Stimulated activated CD8-positive, alpha-beta memory T cell treated with anti-CD3 and anti-CD28 coated beads, Interleukin-12 subunit alpha, Interleukin-12 subunit beta, amount 100 ng/mL, for 4 hours (primary cell): Measurements from ENCODE around the gene PIAS1.
A peak's percentile ranks its signal among the peaks of the same experiment; 100 is the strongest.
"Not testable (repeated sequence)": the region's sequence is repeated elsewhere in the genome, so short reads cannot be mapped to it uniquely, and the experiment has no call there.

Source experiments
- DNase-seq: peaks from one replicate; pipeline ENCODE4 v3.0.0-alpha.2; 2020; ENCODE audit warnings: low read depth

Gene PIAS1

DNA sequence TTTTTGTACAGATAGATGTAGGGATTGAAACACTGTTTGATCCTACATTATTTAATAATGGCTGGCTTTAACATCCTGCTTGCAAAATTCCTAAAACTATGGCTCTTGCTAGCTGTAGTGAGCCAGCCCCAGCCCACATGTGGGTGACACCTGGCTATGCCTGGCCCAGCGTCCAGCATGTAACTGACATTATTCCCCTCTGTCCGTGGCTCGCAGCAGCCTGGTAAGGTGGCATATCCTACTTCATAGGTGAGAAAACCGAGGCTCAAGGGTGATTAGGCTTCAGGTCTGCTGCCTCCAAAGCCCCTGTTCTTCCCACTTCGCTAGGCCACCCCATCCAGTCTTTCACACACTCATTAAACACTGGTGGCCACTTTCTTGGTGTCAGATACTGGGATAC lies 149.4 kb downstream of the PIAS1 start:
- no peak for DNase-seq

DNA sequence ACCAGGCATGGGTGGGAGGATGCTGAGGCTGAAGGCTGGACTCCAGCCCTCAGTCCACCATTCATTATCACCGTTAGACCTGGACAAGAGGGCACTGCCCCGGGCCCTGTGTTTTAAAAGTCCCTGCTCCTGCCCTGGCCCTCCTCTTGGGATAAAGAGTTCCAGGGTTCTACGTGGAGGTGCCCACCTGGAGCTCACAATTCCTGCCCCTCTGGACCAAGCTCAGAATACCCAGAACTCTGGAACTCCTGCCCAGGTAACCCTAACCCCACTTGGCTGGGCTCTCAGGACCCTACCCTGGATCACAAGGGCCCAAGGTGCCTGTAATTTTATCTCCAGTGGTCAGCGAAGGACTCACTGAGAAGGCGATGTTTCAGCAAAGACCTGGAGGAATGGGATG lies 149.8 kb downstream of the PIAS1 start:
- no peak for DNase-seq

DNA sequence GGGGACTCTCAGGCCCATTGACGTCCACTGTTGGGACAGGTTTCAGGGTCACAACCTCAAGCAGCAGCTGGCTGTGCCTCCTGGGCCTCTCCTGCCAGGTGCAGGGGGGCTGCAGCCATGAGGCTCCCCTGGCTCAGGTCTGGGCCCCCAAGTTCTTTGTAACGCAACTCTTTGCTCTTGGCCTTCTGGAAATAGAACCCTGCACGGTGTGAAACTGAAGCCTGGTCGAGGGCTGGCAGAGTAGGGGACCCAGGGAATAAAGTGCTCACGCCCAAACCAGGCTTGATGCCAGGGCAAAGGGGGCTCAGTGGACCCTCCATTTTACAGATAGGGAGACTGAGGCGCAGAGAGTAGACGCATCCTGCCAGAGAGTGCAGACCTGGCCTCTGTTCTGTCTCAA lies 150.2 kb downstream of the PIAS1 start:
- no peak for DNase-seq

DNA sequence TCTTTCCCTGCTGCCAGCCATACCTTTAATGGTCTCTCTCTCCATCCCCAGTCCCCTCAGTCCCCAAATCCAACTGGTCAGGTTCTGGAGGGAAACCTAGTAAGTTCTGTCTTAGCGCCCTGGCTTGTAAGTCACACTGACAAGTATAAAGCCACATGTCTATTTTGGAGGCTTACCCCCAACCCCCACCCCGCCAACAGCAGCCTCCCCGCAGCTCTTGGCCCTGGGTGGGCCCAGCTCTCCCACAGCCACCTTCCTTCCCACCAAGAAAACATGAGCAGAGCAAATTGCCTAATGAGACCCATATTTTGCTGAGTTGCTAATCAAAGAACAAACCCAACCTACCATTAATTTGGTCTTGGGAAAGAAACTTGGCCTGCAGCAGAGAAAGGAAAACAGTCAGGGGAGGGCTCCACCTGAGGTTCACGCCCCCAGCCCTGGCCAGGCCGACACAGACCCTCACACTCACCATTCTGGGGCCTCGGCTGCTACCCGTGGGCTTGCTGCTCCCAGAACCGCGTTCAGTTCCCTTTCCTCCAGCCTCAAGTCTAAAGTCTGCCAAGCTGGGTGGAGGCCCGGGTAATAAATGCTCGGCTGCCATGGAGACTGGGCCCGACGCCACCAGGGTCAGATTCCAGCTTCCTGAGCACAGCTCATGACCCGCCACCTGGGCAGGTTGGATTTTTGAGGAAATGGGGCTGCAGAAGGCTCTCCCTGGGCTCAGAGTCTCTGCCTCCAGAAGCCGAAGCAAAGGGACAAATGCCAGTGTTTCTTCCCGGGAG lies 150.9 kb downstream of the PIAS1 start, which contains the start of gene CALML4:
Gene CALML4, minus strand, starts transcription at position 557 of the 782 bp plus-strand sequence. Its CDS starts 85 bp downstream, at position 472.
- DNase-seq = no peak

DNA sequence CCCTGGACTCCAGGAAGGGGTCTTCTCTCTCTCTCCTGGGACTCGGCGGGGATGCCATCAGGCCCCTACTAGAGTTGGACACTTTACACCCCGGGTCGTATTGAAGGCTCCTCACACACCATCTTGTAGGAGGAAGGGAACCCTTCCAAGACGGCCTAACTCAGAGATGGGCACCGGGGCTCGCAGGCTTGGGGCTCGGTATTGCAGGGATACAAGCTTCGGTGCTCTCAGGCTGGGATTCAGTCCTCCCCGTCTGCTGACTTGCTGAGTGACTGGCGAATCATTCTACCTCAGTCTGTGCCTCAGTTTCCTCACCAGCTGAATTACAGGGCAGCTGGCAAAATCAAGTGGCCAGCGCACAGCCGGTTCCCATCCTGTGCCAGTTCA lies 151.4 kb downstream of the PIAS1 start:
- DNase-seq = no peak

DNA sequence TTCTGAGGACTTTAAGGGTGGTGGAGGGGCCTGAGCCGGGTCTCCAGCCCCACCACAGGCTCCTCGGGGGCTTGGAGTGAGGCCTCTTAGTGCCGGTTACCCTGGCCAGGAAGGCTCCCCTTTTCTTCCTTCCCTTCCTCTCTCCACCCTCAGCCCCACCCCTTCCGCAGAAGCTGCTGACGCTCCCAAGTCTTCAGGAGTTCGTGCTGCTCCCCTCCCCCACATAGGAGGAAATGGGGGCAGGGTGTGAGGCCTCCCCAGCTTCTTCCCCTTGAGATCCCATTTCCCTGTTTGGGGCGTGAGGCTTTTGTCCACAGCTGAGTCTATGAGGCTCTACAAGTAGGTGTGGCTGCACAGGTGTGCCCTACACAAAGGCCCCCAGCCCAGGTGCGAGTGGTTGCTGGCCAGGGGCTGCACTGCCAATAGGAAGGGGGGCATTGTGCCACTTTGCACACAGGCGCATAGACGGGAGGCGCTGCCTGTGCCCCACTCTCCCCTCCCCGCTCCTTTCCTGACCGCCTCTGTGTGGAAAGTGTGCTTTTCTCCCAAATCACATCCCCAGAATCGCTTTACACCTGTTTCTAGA lies 151.9 kb downstream of the PIAS1 start:
- no peak for DNase-seq

DNA sequence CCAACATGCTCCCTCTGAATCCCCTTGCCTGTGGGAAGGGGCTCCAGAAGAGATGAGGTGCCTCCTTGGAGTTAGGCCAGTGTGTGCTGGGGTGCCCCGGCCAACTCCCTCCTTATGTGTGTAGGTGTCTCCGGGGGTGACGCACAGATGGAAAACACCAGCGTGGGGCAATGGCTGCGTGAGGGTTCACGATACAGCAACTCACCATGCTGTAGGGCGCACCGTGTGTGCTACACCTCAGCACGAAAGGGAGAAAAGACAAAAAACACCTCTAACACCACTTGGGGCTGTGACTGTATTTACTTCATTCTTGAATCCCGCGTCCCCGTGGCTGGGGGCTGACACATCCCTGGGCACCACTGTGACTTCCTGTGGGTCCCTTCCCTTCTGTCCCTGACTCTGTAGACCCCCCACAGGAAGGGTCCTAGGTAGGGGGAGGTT lies 152.6 kb downstream of the PIAS1 start:
- DNase-seq = no peak

DNA sequence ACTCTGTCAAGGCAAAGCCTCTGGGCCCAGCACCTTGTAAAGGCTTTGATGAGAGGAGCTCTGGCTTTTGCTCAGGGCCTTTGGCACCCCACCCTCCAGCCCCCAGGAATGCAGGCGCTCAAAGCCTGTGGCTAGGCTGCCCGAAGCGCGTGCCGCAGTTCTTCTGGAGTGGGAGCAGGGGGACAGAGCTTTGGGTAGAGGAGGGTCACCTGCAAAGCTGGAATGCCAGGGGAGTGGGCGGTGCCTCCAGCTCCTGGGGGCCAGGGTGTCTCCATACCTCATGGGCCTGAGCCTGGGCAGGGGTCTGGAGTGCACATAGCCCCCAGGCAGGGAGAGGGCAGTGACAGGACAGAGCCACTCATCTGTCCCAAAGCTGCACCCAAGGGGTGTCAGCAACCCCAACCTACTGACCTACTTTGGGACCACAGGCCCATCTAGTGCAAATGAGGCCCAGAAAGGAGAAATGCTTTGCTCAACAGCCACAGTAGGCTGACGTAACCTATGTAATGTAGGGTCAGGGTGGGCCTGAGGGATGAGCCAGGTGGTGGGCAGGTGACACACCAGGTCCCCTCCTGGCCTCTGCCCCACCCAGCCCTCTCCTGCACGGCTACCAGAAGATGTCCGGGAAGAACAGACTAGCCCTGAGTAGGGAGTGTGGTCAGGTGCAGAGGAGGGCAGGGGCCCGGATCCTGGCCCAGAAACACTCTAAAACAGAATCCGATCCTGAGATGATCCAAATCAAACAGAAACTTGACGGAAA lies 153.2 kb downstream of the PIAS1 start:
- no peak for DNase-seq

DNA sequence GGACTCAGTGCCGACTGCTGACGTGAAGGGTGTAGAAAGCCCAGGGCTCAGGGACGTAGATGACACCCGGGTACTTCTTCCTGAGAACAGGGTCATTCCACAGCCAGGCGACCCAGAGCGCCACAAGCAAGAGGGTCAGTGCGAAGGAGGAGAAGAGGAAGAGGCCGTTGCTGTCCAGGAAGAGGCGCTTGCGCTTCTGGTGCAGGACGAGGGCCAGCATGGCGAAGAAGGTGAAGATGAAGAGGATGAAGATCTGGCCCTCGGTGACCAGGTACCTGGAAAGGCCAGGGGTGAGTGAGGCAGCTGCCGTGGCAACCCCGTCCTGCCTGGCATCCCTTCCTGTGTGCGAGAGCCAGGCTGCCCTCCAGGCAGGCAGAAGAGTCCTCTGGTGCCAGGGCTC lies 154.0 kb downstream of the PIAS1 start:
- DNase-seq = no peak

DNA sequence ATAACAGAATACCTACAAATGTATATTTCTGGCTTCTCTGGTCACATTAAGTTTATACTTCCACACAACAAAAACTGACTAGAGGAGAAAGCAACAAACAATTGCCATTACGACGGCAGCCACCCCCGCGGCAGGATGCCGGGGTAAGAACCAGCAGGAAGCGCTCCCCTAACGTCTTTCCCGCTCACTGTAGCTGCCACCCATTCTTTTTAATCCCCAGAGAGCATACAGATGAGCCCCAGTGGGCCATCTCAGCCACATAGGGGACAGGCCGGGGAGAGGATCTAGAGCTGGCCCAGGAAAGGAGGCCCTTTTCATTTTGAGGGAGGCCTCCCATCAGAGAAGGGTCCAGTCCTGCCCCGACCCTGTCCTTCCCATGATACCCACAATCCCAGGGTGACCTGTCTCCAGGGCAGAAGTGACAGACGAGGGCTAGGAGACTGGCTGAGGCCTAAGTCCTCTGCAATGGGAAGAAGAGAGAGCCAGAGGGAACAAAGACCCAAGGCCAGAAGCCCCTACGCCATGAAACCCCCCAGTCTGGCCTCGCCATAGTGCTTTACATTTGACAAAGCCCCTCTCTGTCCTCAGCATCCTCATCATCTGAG lies 154.6 kb downstream of the PIAS1 start:
- DNase-seq = no peak

DNA sequence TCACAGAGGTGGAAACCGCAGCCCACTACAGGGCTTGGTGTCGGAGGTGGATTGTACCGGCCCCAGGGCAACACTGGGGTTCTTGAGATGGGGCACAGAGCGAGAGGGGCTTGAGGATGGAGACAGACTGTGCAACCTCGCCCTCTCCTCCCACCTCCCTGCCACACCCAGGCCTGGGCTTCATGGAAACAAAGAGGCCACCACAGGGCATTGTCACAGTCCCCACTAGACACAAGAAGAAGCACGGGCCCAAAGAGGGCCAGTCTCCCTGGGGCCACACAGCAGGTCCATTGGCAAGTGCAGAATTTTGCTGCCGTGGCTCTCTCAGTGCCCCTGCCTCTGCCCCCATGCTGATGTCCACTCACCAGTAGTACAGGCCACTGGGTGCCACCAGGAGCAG lies 155.2 kb downstream of the PIAS1 start:
- no peak for DNase-seq

DNA sequence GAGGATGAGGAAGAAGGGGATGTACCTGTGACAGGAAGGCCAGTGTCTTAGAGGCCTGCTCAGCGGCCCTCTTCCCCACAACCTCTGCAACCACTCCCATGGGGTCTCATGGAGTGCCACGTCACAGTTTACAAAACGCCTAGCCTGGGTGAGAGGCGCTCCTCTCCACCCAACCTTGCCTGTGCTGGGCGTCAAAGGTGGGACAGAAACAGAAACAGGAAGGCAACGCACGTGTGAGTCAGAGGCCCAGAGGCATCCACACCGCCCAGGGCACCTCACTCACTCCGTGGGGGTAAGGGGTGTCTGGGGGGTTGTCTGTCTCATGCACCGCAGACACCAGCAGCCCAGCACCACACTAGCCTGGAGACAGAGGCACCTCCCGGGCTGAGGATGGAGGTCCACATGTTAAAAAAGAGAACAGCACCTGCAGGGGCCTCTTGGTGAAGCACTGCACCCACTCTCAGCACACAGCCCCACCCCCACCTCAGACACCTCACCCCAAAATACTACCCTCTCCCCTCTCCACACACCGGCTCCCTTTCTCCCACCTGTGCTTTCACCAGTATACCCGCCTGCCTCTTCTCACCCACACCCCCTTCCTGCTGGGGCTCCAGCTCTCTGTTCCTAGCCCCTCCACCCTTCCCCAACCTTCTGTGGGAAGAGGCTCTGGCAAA lies 155.8 kb downstream of the PIAS1 start:
- peak; percentile 38 for DNase-seq

DNA sequence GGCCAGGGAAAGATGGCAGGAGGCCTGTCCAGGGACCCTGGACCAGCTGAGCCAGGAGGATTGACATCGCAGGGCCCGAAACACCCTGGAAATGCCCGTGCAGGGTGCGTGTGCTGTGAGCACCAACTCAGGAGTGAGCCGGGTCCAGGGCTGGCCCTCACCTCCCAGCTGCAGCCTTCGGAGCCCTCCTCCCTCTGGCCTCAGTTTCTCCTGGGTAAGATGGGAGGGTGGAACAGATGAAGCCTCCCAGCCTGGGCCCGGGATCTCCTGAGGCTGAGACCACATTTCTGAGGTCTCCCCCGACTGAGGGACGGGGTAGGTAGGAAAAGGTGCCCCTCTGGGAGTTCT lies 156.3 kb downstream of the PIAS1 start:
- DNase-seq = no peak

DNA sequence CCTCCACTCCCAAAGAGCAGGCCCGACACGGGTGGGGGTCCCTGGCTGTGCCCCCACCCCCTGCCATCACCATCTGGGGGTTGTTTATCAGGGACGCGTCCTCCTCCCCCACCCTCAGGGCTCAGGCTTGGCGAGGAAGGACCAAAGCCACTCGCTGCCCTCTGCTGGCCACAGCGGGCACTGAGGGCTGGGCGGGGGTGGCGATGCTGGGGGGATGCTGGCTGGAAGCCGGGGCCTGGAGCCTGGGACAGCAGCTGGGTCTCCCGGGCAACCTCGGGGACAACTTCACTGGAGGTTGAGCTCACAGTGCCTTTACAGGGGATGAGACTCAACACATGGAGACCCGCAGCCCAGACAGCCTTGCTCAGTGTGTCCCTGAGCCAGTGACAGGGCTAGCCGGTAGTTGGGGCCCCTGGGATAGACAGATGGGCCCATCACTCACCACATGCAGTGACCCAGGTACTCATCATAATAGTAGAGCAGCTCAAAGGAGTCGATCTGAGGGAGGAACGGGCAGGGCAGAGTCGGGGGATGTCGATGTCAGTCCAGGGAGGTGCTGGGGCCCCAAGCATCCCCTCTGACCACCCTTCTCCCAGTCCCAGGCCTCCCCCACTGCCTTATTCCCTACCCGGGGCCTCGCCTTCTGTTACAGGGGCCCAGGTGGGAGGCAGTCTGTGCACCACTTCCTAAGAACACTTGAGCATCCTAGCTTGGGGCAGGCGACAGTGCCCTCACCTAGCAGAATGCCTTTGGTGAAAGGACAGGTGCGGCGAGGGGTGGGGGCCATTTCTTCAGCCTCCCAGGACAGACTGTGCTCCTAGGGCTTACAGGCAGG lies 156.9 kb downstream of the PIAS1 start:
- DNase-seq = peak; percentile 25

DNA sequence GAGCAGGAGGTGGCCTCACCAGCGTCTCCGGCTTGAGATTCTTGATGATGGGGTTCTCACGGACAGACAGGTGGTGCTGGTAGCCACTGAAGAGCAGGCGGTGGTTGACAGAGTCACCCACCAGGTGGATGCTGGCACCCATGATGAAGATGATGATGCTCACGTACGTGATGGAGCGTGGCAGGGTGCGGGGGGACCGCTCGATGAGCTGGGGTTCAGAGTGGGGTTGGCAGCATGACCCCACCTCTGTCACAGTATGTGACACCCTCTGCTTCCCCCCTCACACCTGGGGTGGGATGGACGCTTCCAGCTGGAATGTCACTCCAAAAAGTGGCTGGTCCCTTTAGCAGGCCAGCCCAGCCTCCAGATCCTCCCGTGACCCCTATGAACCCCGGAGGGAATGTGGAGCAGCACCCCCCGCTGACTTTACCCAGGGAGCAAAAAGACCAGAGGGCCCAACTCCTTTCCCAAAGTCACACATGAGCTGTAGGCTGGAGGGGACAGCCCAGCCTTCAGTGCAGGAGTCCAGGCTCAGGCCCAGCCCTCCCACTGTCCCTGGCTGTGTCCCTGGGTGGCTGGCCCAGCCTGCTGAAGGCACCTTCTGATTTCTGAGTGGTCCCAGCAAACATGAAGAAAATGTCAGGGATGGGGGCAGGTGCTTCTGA lies 157.7 kb downstream of the PIAS1 start:
- no peak for DNase-seq

DNA sequence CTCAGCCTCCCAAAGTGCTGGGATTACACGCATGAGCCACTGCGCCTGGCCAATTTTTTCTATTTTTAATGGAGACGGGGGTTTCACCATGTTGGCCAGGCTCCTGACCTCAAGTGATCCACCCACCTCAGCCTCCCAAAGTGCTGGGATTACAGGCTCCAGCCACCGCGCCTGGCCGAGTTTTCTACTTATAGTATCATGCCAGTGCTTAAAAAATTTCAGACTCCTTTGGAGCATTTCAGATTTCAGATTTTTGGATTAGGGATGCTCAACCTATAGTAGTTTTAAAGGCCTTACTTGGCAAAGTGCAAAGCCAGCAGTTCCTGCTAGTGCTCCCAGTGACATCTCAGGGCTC lies 159.4 kb downstream of the PIAS1 start:
- not testable (repeated sequence) for DNase-seq

DNA sequence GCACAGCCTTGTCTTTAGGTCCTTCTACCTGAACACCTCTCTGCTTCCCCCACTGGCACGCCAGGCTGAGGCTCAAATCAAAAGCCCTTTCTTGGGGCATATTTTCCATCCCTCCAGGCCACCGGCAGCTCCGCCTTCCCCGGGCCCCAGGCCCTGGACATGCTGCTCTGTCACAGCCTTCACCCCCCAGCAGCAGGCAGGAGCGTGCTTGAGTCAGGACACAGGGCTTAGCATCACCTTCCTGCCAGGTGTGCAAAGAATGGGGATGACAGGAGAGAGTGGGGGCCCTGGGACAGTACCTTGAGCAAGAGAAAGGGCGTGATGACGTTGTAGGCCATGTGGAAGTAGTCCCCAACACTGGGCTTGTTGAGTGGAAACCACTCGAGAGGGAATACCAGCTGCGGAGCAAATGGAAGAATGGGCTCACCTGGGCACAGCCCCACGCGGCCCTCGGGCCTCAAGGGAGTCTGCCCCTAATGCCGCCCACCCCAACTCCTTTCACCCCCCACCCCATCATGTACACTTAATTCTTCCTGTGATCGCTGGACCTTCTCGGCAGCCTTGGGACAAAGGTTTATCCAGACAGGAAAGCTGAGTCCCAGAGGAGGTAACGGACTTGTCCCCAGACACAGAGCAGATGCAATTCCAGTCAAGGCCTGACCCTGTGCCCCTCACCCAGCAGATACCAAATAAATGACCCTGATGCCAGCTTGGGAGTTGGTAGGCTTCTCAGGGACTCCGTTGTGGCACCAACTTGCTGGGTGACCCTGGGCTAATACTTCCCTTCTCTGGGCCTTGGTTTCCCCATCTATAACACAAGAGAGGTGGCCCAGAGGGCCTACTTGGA lies 160.1 kb downstream of the PIAS1 start:
- DNase-seq = no peak

DNA sequence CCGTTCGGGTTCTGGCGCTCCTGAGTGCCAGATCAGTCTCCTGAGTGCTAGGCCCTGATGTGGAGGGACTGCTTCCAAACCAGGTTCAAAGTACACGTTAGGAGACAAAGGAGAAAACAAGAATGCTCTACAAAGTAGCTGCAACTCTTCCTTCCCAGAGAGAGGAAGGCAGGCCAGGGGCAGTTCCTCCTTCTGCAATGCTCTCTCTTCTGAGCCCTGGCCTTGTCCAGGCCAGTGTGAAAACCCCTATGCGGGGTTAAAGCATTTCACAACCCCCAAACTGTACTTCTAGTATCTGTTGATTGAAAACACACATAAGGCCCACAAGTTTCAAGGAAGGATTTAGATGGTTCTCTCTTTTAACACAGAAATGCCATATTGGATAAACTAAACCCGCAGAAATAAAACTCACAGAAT lies 160.7 kb downstream of the PIAS1 start:
- no peak for DNase-seq

DNA sequence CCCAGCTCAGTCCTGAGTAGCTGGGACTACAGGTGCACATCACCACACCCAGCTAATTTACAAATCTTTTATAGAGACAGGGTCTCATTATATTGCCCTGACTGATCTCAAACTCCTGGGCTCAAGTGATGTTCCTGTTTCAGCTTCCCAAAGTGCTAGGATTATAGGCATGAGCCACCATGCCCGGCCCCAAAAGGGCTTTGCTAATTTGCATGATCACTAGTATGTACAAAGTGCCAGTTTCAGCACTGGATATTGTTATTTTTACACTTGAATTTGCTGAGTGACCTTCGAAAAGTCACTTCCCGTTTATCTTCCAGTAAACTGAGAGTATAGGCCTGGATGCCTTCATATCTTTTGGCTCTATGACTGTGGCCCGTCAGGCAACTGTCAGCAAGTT lies 163.2 kb downstream of the PIAS1 start:
- DNase-seq = no peak

DNA sequence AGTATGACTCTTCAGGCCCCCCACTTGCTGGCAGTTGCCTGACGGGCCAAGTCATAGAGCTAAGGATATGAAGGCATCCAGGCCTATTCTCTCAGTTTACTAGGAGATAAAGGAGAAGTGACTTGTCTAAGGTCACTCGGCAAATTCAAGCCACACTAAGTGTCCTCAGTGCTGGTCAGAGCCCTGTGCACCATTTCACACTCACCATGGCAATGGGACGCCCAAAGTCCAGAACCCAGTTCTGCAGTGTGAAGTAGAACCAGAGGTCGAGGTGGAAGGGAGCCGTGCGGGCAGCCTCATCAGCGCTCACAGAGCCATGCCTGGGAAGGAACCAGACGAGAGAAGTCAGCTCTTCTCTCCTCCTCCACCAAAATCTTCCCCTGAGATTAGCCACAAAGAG lies 164.2 kb downstream of the PIAS1 start:
- DNase-seq = no peak
